PC-3 (cell line): ENCODE data around the gene RALGPS1. TPM values are rescaled to one million over a fixed set of nuclear protein-coding genes. Genes with fewer than 3 reads are reported as not detected.

Experiments used
- ATAC-seq: fragments of 200-7000 bp; cut with Tn5 transposase; 2 replicates; pipeline ENCODE4 v1.9.1; 2020; ENCODE audit warnings: mild to moderate bottlenecking, moderate library complexity
- BruUV-seq: library from RNA; stranded (reverse); fragments of 400-500 nt; replicated peaks from 2 replicates; lab custom pipeline; 2021; lab: Mats Ljungman, UMichigan
- CTCF ChIA-PET: fragments of 300-600 bp; sonication (Branson Sonifier 250); formaldehyde crosslinking; loops from one replicate; lab custom pipeline; 2022; ENCODE audit warnings: antibody characterized with exemption; lab: Charles Lee
- POLR2A ChIA-PET: fragments of 300-600 bp; sonication (Branson Sonifier 250); formaldehyde crosslinking; loops from one replicate; lab custom pipeline; 2022; ENCODE audit warnings: antibody characterized with exemption; ENCODE audit not compliant: unreplicated experiment; lab: Charles Lee
- DNase-seq: peaks from one replicate; pipeline ENCODE4 v3.0.0-alpha.2; 2015
- H2AFZ ChIP-seq: fragments of 300-600 bp; sonication (generic); 2 replicates; pipeline ENCODE4 v1.6.0; 2016; ENCODE audit warnings: antibody characterized with exemption, low read length
- H3F3A ChIP-seq: fragments of 300-600 bp; sonication (generic); one replicate; pipeline ENCODE4 v1.6.0; 2017; ENCODE audit warnings: antibody characterized with exemption, low read length, control low read depth, mild to moderate bottlenecking; ENCODE audit not compliant: unreplicated experiment
- H3K27ac ChIP-seq: fragments of 300-600 bp; sonication (generic); 2 replicates; pipeline ENCODE4 v1.5.1; 2016; ENCODE audit warnings: mild to moderate bottlenecking, low read length
- H3K27me3 ChIP-seq: fragments of 300-600 bp; sonication (generic); 2 replicates; pipeline ENCODE4 v1.6.1; 2016; ENCODE audit warnings: low read length, mixed read lengths
- H3K36me3 ChIP-seq: fragments of 300-600 bp; sonication (generic); 2 replicates; pipeline ENCODE4 v1.6.1; 2016; ENCODE audit warnings: low read depth, mixed run types, low read length, mixed read lengths
- H3K4me1 ChIP-seq: fragments of 300-600 bp; sonication (generic); 2 replicates; pipeline ENCODE4 v1.5.1; 2016; ENCODE audit warnings: low read length; ENCODE audit not compliant: insufficient read depth
- H3K4me2 ChIP-seq: fragments of 300-600 bp; sonication (generic); 2 replicates; pipeline ENCODE4 v1.6.0; 2016; ENCODE audit warnings: low read length
- H3K4me3 ChIP-seq: fragments of 300-600 bp; sonication (generic); 2 replicates; pipeline ENCODE4 v1.5.1; 2016; ENCODE audit warnings: mild to moderate bottlenecking, low read length, mixed read lengths
- H3K79me2 ChIP-seq: fragments of 300-600 bp; sonication (generic); 2 replicates; pipeline ENCODE4 v1.6.1; 2017; ENCODE audit warnings: low read length, mixed read lengths
- H3K9ac ChIP-seq: fragments of 300-600 bp; sonication (generic); 2 replicates; pipeline ENCODE4 v1.6.0; 2016; ENCODE audit warnings: mild to moderate bottlenecking, low read length
- H3K9me2 ChIP-seq: fragments of 300-600 bp; sonication (generic); replicated peaks from 2 replicates; pipeline ENCODE4 v1.6.1; 2016; ENCODE audit warnings: mixed run types, low read length, mixed read lengths
- H3K9me3 ChIP-seq: fragments of 300-600 bp; sonication (generic); 2 replicates; pipeline ENCODE4 v1.6.1; 2016; ENCODE audit warnings: low read length, mixed read lengths
- H4K20me1 ChIP-seq: fragments of 300-600 bp; sonication (generic); 2 replicates; pipeline ENCODE4 v1.6.1; 2016; ENCODE audit warnings: low read length, mixed read lengths
- CTCF ChIP-seq: fragments of 300-600 bp; sonication (generic); conservative IDR thresholded peaks from 2 replicates; pipeline ENCODE4 v1.5.1; 2017; ENCODE audit warnings: antibody characterized with exemption, low read depth, mild to moderate bottlenecking, low read length
- EZH2 ChIP-seq: fragments of 300-600 bp; sonication (generic); IDR thresholded peaks from one replicate; pipeline ENCODE4 v1.6.1; 2017; ENCODE audit warnings: antibody characterized with exemption, mild to moderate bottlenecking, low read length; ENCODE audit not compliant: unreplicated experiment
- EZH2phosphoT487 ChIP-seq: fragments of 300-600 bp; sonication (generic); IDR thresholded peaks from 2 replicates; pipeline ENCODE4 v1.6.1; 2018; ENCODE audit warnings: mild to moderate bottlenecking, antibody characterized with exemption, low read length, borderline replicate concordance
- intact Hi-C: fragments of 100-400 bp; cut with micrococcal nuclease; formaldehyde crosslinking; loops from 2 replicates; pipeline ENCODE4 v1.9.0; 2023
- total RNA-seq: library from RNA; depleted of rRNA; stranded (reverse); fragments of >200 nt; gene quantifications from 2 replicates; pipeline ENCODE4 v1.2.3, GENCODE V29; 2014

RALGPS1 gene
- total RNA-seq, 1 experiment from 2014 or later = 10.2 TPM

- no peaks in the 10 kb centered on the region; the same call in 1 of the 2 replicates for H3K36me3 ChIP-seq
- peak overlapping the region; percentile 24; the same call in 1 of the 2 replicates for H3K4me3 ChIP-seq
- DNase-seq (peak; percentile 75), ATAC-seq (peak; percentile 68)
- H3F3A ChIP-seq = no peaks in the 10 kb centered on the region
- no peaks in the 10 kb centered on the region for H3K79me2 ChIP-seq
- peaks cover 41% of the 10 kb centered on the region for H3K4me1 ChIP-seq
- peak overlapping the region; percentile 80 for H3K4me2 ChIP-seq
- H3K9me2 ChIP-seq = no peaks in the 10 kb centered on the region
- intact Hi-C loops = loop anchor here (5.0 kb wide), 1 partner anchor 37 kb away; no protein-coding TSS in a partner anchor
- peak overlapping the region; percentile 98 for H3K27ac ChIP-seq
- no TSS peak for BruUV-seq
- 0 out of 2 replicates have a peak overlapping the region, but pooled peaks have one; percentile 28 for H3K9ac ChIP-seq
- H3K9me3 ChIP-seq = no peaks in the 10 kb centered on the region
- no peaks in the 10 kb centered on the region for H4K20me1 ChIP-seq
- no peaks in the 10 kb centered on the region for H3K27me3 ChIP-seq
- ChIA-PET POLR2A (no interaction called here), CTCF (no interaction called here)
- no peak overlapping the region for H2AFZ ChIP-seq
- TF ChIP-seq EZH2 (no peak), CTCF (no peak), EZH2phosphoT487 (no peak)
Observed at GRCh38 chr9:126984969-126985368, 70.4 kb downstream of the RALGPS1 start.

GRCh38 chr9:126985870-126986498 lies 71.4 kb downstream of the RALGPS1 start:
- intact Hi-C loops = loop anchor here (5.0 kb wide), 1 partner anchor 36 kb away; no protein-coding TSS in a partner anchor
- no peaks in the 10 kb centered on the region for H3K9me3 ChIP-seq
- ATAC-seq (peak; percentile 70), DNase-seq (peak; percentile 97)
- peak overlapping the region; percentile 80 for H3K4me2 ChIP-seq
- no peak overlapping the region for H2AFZ ChIP-seq
- H3K79me2 ChIP-seq = no peaks in the 10 kb centered on the region
- H3K27me3 ChIP-seq = no peaks in the 10 kb centered on the region
- POLR2A ChIA-PET = interaction anchor here (0.5 kb wide), 1 partner anchor 21 kb away, joined by 15 read pairs; no protein-coding TSS in a partner anchor
- peak overlapping the region; percentile 53 for H3K4me3 ChIP-seq
- no peaks in the 10 kb centered on the region for H4K20me1 ChIP-seq
- peak overlapping the region; percentile 98 for H3K27ac ChIP-seq
- H3K9ac ChIP-seq = peak overlapping the region; percentile 80
- TF ChIP-seq CTCF = 0 out of 2 replicates have a peak, but pooled peaks have one; percentile 23
- TF ChIP-seq EZH2 = no peak
- BruUV-seq = no TSS peak
- CTCF ChIA-PET = interaction anchor here (1.0 to 1.8 kb wide), 3 partner anchors 21 to 63 kb away, joined by 3 to 10 read pairs (median 4); no protein-coding TSS in a partner anchor
- H3F3A ChIP-seq = no peaks in the 10 kb centered on the region
- no peaks in the 10 kb centered on the region; the same call in 1 of the 2 replicates for H3K36me3 ChIP-seq
- H3K9me2 ChIP-seq = no peaks in the 10 kb centered on the region
- peaks cover 41% of the 10 kb centered on the region for H3K4me1 ChIP-seq
